Uterus (tissue), 2 donors: ENCODE data around the gene ACSBG1.

Experiments used
- CTCF ChIP-seq, 4 experiments: fragments of 200-600 bp in 2 of 4; fragments of 450-650 bp in 2 of 4; sonication (generic) in 2 of 4; IDR thresholded peaks; one replicate each; pipeline ENCODE4 v1.5.1; 2016 to 2019; ENCODE audit warnings: antibody characterized with exemption in 4 of 4, mild to moderate bottlenecking in 2 of 4, moderate library complexity in 1 of 4
- POLR2A ChIP-seq, 2 donors: fragments of 450-650 bp; IDR thresholded peaks; one replicate each; pipeline ENCODE4 v1.6.1; 2016; ENCODE audit warnings: antibody characterized with exemption in 2 of 2, mild to moderate bottlenecking in 1 of 2, moderate library complexity in 1 of 2

DNA sequence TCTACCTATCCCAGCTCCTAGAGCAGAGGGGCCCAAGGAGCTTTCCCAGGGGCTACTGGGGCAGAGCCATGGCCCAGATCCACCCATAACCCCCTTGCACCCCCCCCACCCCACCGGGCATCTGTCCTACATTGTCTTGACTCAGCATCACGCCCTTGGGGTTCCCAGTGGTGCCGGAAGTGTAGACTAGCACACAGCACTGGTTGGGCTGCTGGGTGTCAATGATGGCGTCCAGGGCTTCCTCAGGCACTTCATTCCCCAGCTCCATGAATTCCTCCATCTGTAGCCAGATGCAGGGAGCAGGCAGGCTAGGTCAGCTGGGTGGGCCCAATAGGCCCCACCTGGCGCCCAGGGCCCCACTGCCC, 52.0 kb downstream of the ACSBG1 start:
- TF ChIP-seq CTCF (IDR thresholded peaks at IDR 0.05) (no peak), POLR2A (IDR thresholded peaks at IDR 0.05) (no peak)
